GM12891 (cell line): ENCODE results near the gene LEPROT.
A peak's percentile ranks its signal among the peaks of the same experiment; 100 is the strongest.

Source experiments
- DNase-seq: peaks from one replicate; pipeline ENCODE4 v3.0.0; 2011; ENCODE audit warnings: low spot score; ENCODE audit not compliant: insufficient read length
- FAIRE-seq: peaks from 2 replicates; lab custom pipeline; 2011; peaks lifted over from hg19 to GRCh38; lab: Jason Lieb, UNC
- PAX5 ChIP-seq: IDR thresholded peaks from 2 replicates; pipeline ENCODE4 v1.6.1; 2011; ENCODE audit warnings: low read length, moderate library complexity, mild to moderate bottlenecking; ENCODE audit not compliant: insufficient read depth, severe bottlenecking
- POLR2A ChIP-seq: IDR thresholded peaks from 2 replicates; pipeline ENCODE4 v1.6.1; 2011; ENCODE audit warnings: low read depth, low read length, control low read depth
- POLR2AphosphoS5 ChIP-seq: IDR thresholded peaks from 2 replicates; pipeline ENCODE4 v1.6.1; 2011; ENCODE audit warnings: low read depth, low read length, control low read depth
- POU2F2 ChIP-seq: IDR thresholded peaks from 2 replicates; pipeline ENCODE4 v1.6.1; 2011; ENCODE audit warnings: low read depth, mild to moderate bottlenecking, control low read depth, low read length, moderate library complexity
- SPI1 ChIP-seq: IDR thresholded peaks from 2 replicates; pipeline ENCODE4 v1.6.1; 2011; ENCODE audit warnings: low read depth, low read length, control low read depth
- TAF1 ChIP-seq: IDR thresholded peaks from 2 replicates; pipeline ENCODE4 v1.6.1; 2011; ENCODE audit warnings: low read depth, low read length, control low read depth

LEPROT gene

DNA sequence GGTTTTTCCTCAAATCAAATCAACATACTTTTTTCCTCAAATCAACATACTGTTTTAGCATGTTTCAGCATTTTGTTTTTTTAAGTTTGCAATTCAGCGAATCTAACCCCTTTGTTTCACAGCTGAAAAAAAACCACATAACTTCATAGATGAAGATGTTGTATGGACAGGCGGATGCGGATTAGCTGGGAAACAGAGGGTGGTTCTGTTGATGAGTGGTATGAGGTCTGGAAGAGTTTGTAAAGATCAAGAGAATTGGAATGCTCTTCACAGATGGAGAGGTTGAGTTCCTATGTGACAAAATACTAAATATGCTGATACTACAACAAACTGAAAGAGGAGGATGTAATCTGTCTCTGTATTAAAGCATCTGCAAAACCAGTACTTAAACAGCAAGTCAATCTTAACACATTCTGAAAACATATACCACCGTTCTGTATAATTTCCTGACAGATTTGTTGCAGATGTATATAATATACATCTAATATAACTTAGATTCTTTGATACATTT lies 10.6 kb upstream of the LEPROT start:
- TF ChIP-seq POLR2A: no peak
- no peak for TF ChIP-seq POU2F2
- TF ChIP-seq POLR2AphosphoS5: no peak
- TF ChIP-seq SPI1: no peak
- TF ChIP-seq PAX5: no peak
- TF ChIP-seq TAF1: no peak
- DNase-seq: no peak
- FAIRE-seq: no peak

- no peak for FAIRE-seq
- TF ChIP-seq TAF1 (no peak), SPI1 (no peak), POU2F2 (no peak)
- DNase-seq: no peak
Measured at GRCh38 chr1:65412256-65412983, 8.0 kb upstream of the LEPROT start.

DNA sequence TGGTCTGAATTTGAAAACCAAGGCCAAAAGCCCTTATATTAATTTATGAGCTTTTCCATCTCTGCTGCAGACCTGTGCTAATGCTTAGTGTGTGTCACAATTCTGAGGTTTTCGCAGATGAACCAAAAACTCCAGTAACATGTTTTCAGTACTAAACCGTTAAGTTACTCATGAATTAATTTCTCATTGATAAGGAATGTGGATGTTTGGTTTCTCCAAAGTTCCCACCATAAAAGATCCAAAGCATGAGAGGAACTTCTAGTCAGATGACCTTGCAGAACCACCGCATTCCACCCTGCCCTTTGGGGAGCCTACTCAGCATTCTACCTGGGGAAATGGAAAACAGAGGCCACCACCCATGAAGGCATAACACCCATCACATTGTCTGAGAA lies 7.5 kb upstream of the LEPROT start:
- TF ChIP-seq PAX5 (no peak), POLR2A (no peak), SPI1 (no peak), POU2F2 (no peak), POLR2AphosphoS5 (no peak), TAF1 (no peak)
- no peak for DNase-seq
- FAIRE-seq: no peak

GRCh38 chr1:65414538-65414937 lies 5.9 kb upstream of the LEPROT start:
- FAIRE-seq (no peak), DNase-seq (no peak)
- TF ChIP-seq POLR2A: no peak
- TF ChIP-seq PAX5: no peak
- TF ChIP-seq TAF1: no peak
- TF ChIP-seq POLR2AphosphoS5: no peak
- TF ChIP-seq SPI1: no peak
- no peak for TF ChIP-seq POU2F2

GRCh38 chr1:65416767-65417166 lies 3.7 kb upstream of the LEPROT start:
- no peak for FAIRE-seq
- no peak for DNase-seq
- no peak for TF ChIP-seq TAF1

- DNase-seq: no peak
- TF ChIP-seq TAF1 (no peak), POU2F2 (no peak), PAX5 (no peak), POLR2AphosphoS5 (no peak), POLR2A (no peak), SPI1 (no peak)
- no peak for FAIRE-seq
Measured at GRCh38 chr1:65417729-65418128, 2.7 kb upstream of the LEPROT start.

DNA sequence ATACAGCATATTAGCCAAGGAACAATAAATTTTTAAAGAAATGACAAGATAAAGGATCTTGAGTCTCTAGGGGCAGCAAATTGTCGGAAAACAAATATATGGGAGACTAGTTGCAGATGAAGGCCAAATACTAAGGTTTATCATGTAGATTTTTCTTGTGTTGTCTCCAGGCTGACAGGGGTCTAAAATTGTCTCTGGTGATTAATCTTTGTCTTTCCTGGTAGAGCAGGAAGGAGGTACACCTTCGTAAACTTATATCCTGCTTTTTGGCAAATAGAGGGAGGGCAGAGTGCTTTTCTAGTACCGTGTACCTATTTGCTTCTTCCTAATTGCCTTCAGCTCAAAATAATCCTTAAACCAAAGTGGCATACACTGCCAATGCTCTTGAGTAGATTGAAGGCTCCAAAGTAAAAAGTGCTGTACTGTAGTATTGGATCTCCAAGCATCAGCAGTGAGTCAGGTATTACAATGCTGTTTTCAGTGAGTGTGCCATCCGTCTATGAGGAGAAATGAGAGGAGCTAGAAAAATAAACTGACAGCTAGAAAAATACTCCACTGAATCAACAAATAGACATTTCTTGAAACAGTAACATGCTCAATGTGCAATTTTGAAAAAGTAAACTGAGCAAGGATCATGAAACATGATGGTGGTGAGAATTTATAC lies 1.8 kb upstream of the LEPROT start:
- no peak for FAIRE-seq

GRCh38 chr1:65419681-65420589 lies 533 bp upstream of the LEPROT start:
- FAIRE-seq (peak; percentile 66), DNase-seq (peak; percentile 89)
- TF ChIP-seq POLR2AphosphoS5 (no peak), POLR2A (no peak), POU2F2 (peak; percentile 17; the same call in 1 of the 2 replicates)

More for the DNA sequence above, 1.8 kb upstream of the LEPROT start:
- no peak for DNase-seq
- TF ChIP-seq POLR2A (no peak), SPI1 (no peak), POU2F2 (no peak), PAX5 (no peak), POLR2AphosphoS5 (no peak)

GRCh38 chr1:65421351-65422025 lies 1.0 kb downstream of the LEPROT start:
- FAIRE-seq (peak; percentile 20), DNase-seq (no peak)
- TF ChIP-seq SPI1 (no peak; the same call in 1 of the 2 replicates), PAX5 (no peak), POLR2AphosphoS5 (no peak)
